Osteocyte (in vitro differentiated cells): ENCODE measurements around the gene MIEF2. TPM values are rescaled to one million over a fixed set of nuclear protein-coding genes. Genes with fewer than 3 reads are reported as not detected.
A peak's percentile ranks its signal among the peaks of the same experiment; 100 is the strongest.

ENCODE experiments used
- DNase-seq: peaks from one replicate; pipeline ENCODE4 v3.0.0; 2021; ENCODE audit warnings: mixed read lengths; ENCODE audit not compliant: unreplicated experiment; ENCODE audit errors: extremely low spot score
- H3K27ac Mint-ChIP-seq: one replicate; pipeline ENCODE4 v1.8.0; 2021; ENCODE audit warnings: mild to moderate bottlenecking, mixed read lengths; ENCODE audit not compliant: unreplicated experiment
- H3K27me3 Mint-ChIP-seq: one replicate; pipeline ENCODE4 v1.8.0; 2021; ENCODE audit warnings: mixed read lengths; ENCODE audit not compliant: unreplicated experiment
- H3K36me3 Mint-ChIP-seq: one replicate; pipeline ENCODE4 v1.8.0; 2021; ENCODE audit warnings: mixed read lengths; ENCODE audit not compliant: unreplicated experiment
- H3K4me1 Mint-ChIP-seq: one replicate; pipeline ENCODE4 v1.8.0; 2021; ENCODE audit warnings: mixed read lengths; ENCODE audit not compliant: unreplicated experiment
- H3K4me3 Mint-ChIP-seq: one replicate; pipeline ENCODE4 v1.8.0; 2021; ENCODE audit warnings: mild to moderate bottlenecking, moderate library complexity, mixed read lengths; ENCODE audit not compliant: unreplicated experiment
- H3K9me3 Mint-ChIP-seq: one replicate; pipeline ENCODE4 v1.8.0; 2021; ENCODE audit warnings: mixed read lengths; ENCODE audit not compliant: unreplicated experiment
- CTCF ChIP-seq: fragments of 200-600 bp; sonication (generic); IDR thresholded peaks from 2 replicates; pipeline ENCODE4 v1.5.0; 2021; ENCODE audit warnings: antibody characterized with exemption, mild to moderate bottlenecking, moderate library complexity
- total RNA-seq: library from RNA; stranded (reverse); gene quantifications from 2 replicates; pipeline ENCODE4 v1.2.1, GENCODE V29; 2021

Gene MIEF2
- total RNA-seq, 1 donor from 2014 or later: 15.3 TPM

- DNase-seq: no peak
- TF ChIP-seq CTCF: no peak
- H3K4me1 Mint-ChIP-seq: peaks cover 33% of the 10 kb centered on the region
- no peaks in the 10 kb centered on the region for H3K27me3 Mint-ChIP-seq
- no peak overlapping the region for H3K27ac Mint-ChIP-seq
- no peaks in the 10 kb centered on the region for H3K36me3 Mint-ChIP-seq
- H3K4me3 Mint-ChIP-seq: no peak overlapping the region
- no peaks in the 10 kb centered on the region for H3K9me3 Mint-ChIP-seq
Measured at GRCh38 chr17:18224053-18224386, 36.4 kb upstream of the MIEF2 start.

- no peaks in the 10 kb centered on the region for H3K36me3 Mint-ChIP-seq
- peak overlapping the region; percentile 71 for H3K4me3 Mint-ChIP-seq
- DNase-seq: no peak
- peaks cover 29% of the 10 kb centered on the region for H3K4me1 Mint-ChIP-seq
- peak overlapping the region; percentile 85 for H3K27ac Mint-ChIP-seq
- TF ChIP-seq CTCF: no peak
- H3K27me3 Mint-ChIP-seq: no peaks in the 10 kb centered on the region
- H3K9me3 Mint-ChIP-seq: no peaks in the 10 kb centered on the region
Measured at GRCh38 chr17:18224387-18225120, 35.9 kb upstream of the MIEF2 start.

- Mint-ChIP-seq H3K4me3 (peak within 1 kb of the TSS; percentile 97), H3K36me3 (no peaks in the 10 kb centered on the region), H3K9me3 (no peaks in the 10 kb centered on the region), H3K27me3 (no peaks in the 10 kb centered on the region), H3K4me1 (peaks cover 29% of the 10 kb centered on the region), H3K27ac (peak within 1 kb of the TSS; percentile 89)
- peak; percentile 99 for DNase-seq
- no peak for TF ChIP-seq CTCF
Measured at GRCh38 chr17:18225121-18225641, 35.3 kb upstream of the MIEF2 start, which contains the start of gene LLGL1. LLGL1 (plus strand) TSS chr17:18225635; CDS start chr17:18225683, 48 bp downstream.

- no peaks in the 10 kb centered on the region for H3K36me3 Mint-ChIP-seq
- peak overlapping the region; percentile 97 for H3K4me3 Mint-ChIP-seq
- peak; percentile 84 for DNase-seq
- TF ChIP-seq CTCF: no peak
- peaks cover 29% of the 10 kb centered on the region for H3K4me1 Mint-ChIP-seq
- peak overlapping the region; percentile 89 for H3K27ac Mint-ChIP-seq
- H3K27me3 Mint-ChIP-seq: no peaks in the 10 kb centered on the region
- H3K9me3 Mint-ChIP-seq: no peaks in the 10 kb centered on the region
Measured at GRCh38 chr17:18225642-18226283, 34.7 kb upstream of the MIEF2 start.

- no peak for TF ChIP-seq CTCF
- H3K36me3 Mint-ChIP-seq: no peaks in the 10 kb centered on the region
- peak overlapping the region; percentile 89 for H3K27ac Mint-ChIP-seq
- peak overlapping the region; percentile 97 for H3K4me3 Mint-ChIP-seq
- peaks cover 29% of the 10 kb centered on the region for H3K4me1 Mint-ChIP-seq
- no peaks in the 10 kb centered on the region for H3K27me3 Mint-ChIP-seq
- no peaks in the 10 kb centered on the region for H3K9me3 Mint-ChIP-seq
- peak; percentile 80 for DNase-seq
Measured at GRCh38 chr17:18226284-18226945, 34.0 kb upstream of the MIEF2 start.
